ENCODE measurements around the gene AGT. TPM values are rescaled to one million over a fixed set of nuclear protein-coding genes. Genes with fewer than 3 reads are reported as not detected.

Gene AGT
- not detected in 2 replicates for total RNA-seq

DNA sequence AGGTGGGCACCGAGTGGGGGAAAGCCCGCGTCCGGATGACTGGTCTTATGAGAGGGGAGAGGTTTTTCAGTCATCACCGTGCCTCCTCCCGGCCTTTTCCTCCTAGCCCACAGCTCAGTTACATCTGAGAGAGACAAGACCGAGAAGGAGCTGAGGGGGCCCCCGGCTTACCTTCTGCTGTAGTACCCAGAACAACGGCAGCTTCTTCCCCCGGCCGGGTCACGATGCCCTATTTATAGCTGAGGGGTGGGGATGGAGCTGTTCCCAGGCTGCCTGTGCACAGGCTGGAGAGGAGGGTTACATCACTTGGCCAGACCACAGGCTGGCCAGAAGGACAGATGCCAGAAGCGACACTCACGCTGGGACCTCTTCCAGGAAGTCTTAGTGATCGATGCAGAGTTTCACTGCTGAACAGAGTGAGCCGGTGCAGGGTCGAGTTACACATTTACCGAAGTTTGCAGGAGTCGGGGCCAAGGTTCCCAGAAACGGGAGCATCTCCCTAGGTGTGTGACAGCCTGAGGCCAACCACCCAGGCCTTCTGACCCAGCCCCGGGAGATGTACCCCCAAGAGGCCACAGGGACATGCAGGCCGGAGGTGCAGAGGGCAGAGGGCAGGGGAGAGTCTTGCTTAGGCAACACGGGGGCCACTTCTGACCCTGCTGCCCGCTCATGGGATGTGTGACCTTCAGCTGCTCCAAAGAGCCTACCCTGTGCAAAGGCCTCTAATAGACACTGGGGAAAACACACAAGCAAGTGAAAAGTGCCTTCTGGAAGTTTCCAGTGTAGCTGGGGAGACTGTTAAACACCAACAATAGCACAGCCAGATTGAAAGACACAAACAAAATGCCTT, at the start of gene AGT:
TSS of gene AGT (minus strand) at position 208 of the 850 bp plus-strand sequence. CDS start 3,299 bp downstream, outside the sequence.

GRCh38 chr1:230747127-230747730, 33.3 kb upstream of the AGT start, which contains the start of gene CAPN9:
TSS of gene CAPN9 (plus strand) at chr1:230747388. CDS start at chr1:230747497, 109 bp downstream.

Other genes starting within 250 kb of the AGT start
- gene COG2, start 71.6 kb downstream of the AGT start, total RNA-seq, result 13.6 and 17.7 TPM in 2 replicates
- gene CAPN9, start 33.3 kb upstream of the AGT start, total RNA-seq, result not detected in 2 replicates
- gene C1orf198, start 154.4 kb upstream of the AGT start, total RNA-seq, result 10.1 and 17.3 TPM in 2 replicates

Measured in hair follicular keratinocyte (primary cell).